Lower leg skin (tissue), 4 donors: ENCODE results near the gene LRATD1. TPM values are rescaled to one million over a fixed set of nuclear protein-coding genes. Genes with fewer than 3 reads are reported as not detected.
"Not testable (repeated sequence)": the region's sequence is repeated elsewhere in the genome, so short reads cannot be mapped to it uniquely, and the experiment has no call there.

Experiments used
- DNase-seq, 2 donors: peaks; one replicate each; pipeline ENCODE4 v3.0.0-alpha.2; 2019; ENCODE audit warnings: low spot score in 2 of 2
- H3K4me3 ChIP-seq: fragments of 200-600 bp; sonication (generic); 2 replicates; pipeline ENCODE4 v1.5.1; 2017; ENCODE audit warnings: mild to moderate bottlenecking, low read depth; ENCODE audit not compliant: poor library complexity, severe bottlenecking
- CTCF ChIP-seq, 3 donors: fragments of 450-650 bp; IDR thresholded peaks; one replicate each; pipeline ENCODE4 v1.5.1; 2016; ENCODE audit warnings: antibody characterized with exemption in 3 of 3, mild to moderate bottlenecking in 3 of 3, moderate library complexity in 2 of 3
- POLR2A ChIP-seq, 2 donors: fragments of 450-650 bp; IDR thresholded peaks; one replicate each; pipeline ENCODE4 v1.6.1; 2016 to 2017; ENCODE audit warnings: antibody characterized with exemption in 2 of 2, mild to moderate bottlenecking in 1 of 2, moderate library complexity in 1 of 2
- WGBS, 2 donors: methylation state at CpG; one replicate each; pipeline ENCODE4 v1.1.5; 2018; 5-methylcytosine and 5-hydroxymethylcytosine counted together
- intact Hi-C: fragments of 100-400 bp; cut with DNase I; formaldehyde crosslinking; loops from one replicate; pipeline ENCODE4 v1.15.0; 2023; ENCODE audit warnings: low total_unique reads
- total RNA-seq, 4 donors: library from RNA; depleted of rRNA; stranded (reverse); fragments of >200 nt; gene quantifications; one replicate each; pipeline ENCODE4 v1.1.0, GENCODE V29; 2016

The LRATD1 gene
- total RNA-seq, 4 donors from 2014 or later: 34.5 to 113 (median 58.8) TPM

- DNase-seq: no peak
- WGBS, 2 donors: 55 to 56% methylated on average over 4 of the region's 4 CpGs
- intact Hi-C loops: no loop called here
- H3K4me3 ChIP-seq: no peak overlapping the region
- no peak for TF ChIP-seq POLR2A (IDR thresholded peaks at IDR 0.05)
- no peak for TF ChIP-seq CTCF (IDR thresholded peaks at IDR 0.05)
Observed at GRCh38 chr2:14616342-14616741, 16.2 kb upstream of the LRATD1 start.

- DNase-seq: no peak
- H3K4me3 ChIP-seq: no peak overlapping the region
- TF ChIP-seq CTCF (IDR thresholded peaks at IDR 0.05): no peak
- TF ChIP-seq POLR2A (IDR thresholded peaks at IDR 0.05): no peak
- intact Hi-C loops: no loop called here
- WGBS, 2 donors: 90 to 93% methylated on average over 6 of the region's 6 CpGs
Observed at GRCh38 chr2:14616950-14617349, 15.6 kb upstream of the LRATD1 start.

- H3K4me3 ChIP-seq: no peak overlapping the region
- no peak for DNase-seq
- intact Hi-C loops: no loop called here
- WGBS, 2 donors: 72 to 74% methylated on average over 3 of the region's 3 CpGs
- no peak for TF ChIP-seq POLR2A (IDR thresholded peaks at IDR 0.05)
- TF ChIP-seq CTCF (IDR thresholded peaks at IDR 0.05): no peak
Observed at GRCh38 chr2:14619441-14619840, 13.1 kb upstream of the LRATD1 start.

GRCh38 chr2:14621114-14621513 is 11.4 kb upstream of the LRATD1 start:
- DNase-seq: no peak
- 81 to 94% methylated on average over 1 of the region's 1 CpG for WGBS, 2 donors
- TF ChIP-seq CTCF (IDR thresholded peaks at IDR 0.05) (no peak), POLR2A (IDR thresholded peaks at IDR 0.05) (no peak)
- H3K4me3 ChIP-seq: no peak overlapping the region
- intact Hi-C loops: no loop called here

GRCh38 chr2:14621906-14622549 is 10.5 kb upstream of the LRATD1 start:
- no peak for DNase-seq
- TF ChIP-seq CTCF (IDR thresholded peaks at IDR 0.05) (no peak), POLR2A (IDR thresholded peaks at IDR 0.05) (no peak)
- H3K4me3 ChIP-seq: no peak overlapping the region
- intact Hi-C loops: no loop called here
- 88 to 89% methylated on average over 6 of the region's 6 CpGs for WGBS, 2 donors

- intact Hi-C loops, DNase-seq, H3K4me3 ChIP-seq: not testable (repeated sequence)
- 84 to 90% methylated on average over 3 of the region's 3 CpGs for WGBS, 2 donors
Observed at GRCh38 chr2:14622550-14622939, 10.0 kb upstream of the LRATD1 start.
